GM23248 (cell line): ENCODE results near the gene PDSS2. TPM values are rescaled to one million over a fixed set of nuclear protein-coding genes. Genes with fewer than 3 reads are reported as not detected.

Source experiments
- DNase-seq: peaks from one replicate; pipeline ENCODE4 v3.0.0-alpha.2; 2015
- H2AFZ ChIP-seq: fragments of 200-600 bp; sonication (generic); 2 replicates; pipeline ENCODE4 v1.6.1; 2016; ENCODE audit warnings: antibody characterized with exemption
- H3F3A ChIP-seq: fragments of 200-600 bp; sonication (generic); 2 replicates; pipeline ENCODE4 v1.6.1; 2016; ENCODE audit warnings: mild to moderate bottlenecking, antibody characterized with exemption, mixed run types; ENCODE audit not compliant: insufficient read depth
- H3K27ac ChIP-seq: fragments of 200-600 bp; sonication (generic); 2 replicates; pipeline ENCODE4 v1.5.1; 2016; ENCODE audit warnings: mild to moderate bottlenecking
- H3K27me3 ChIP-seq: fragments of 200-600 bp; sonication (generic); replicated peaks from 2 replicates; pipeline ENCODE4 v1.6.1; 2016; ENCODE audit warnings: mild to moderate bottlenecking; ENCODE audit not compliant: insufficient read depth
- H3K36me3 ChIP-seq: fragments of 200-600 bp; sonication (generic); 2 replicates; pipeline ENCODE4 v1.6.1; 2016; ENCODE audit warnings: low read depth, mild to moderate bottlenecking
- H3K4me1 ChIP-seq: fragments of 200-600 bp; sonication (generic); 2 replicates; pipeline ENCODE4 v1.6.1; 2016; ENCODE audit warnings: mild to moderate bottlenecking; ENCODE audit not compliant: insufficient read depth
- H3K4me2 ChIP-seq: fragments of 200-600 bp; sonication (generic); one replicate; pipeline ENCODE4 v1.6.1; 2016; ENCODE audit warnings: mild to moderate bottlenecking; ENCODE audit not compliant: unreplicated experiment
- H3K4me3 ChIP-seq: fragments of 200-600 bp; sonication (generic); 2 replicates; pipeline ENCODE4 v1.5.1; 2016; ENCODE audit warnings: mild to moderate bottlenecking
- H3K79me2 ChIP-seq: fragments of 200-600 bp; sonication (generic); 2 replicates; pipeline ENCODE4 v1.6.1; 2016; ENCODE audit warnings: mild to moderate bottlenecking; ENCODE audit not compliant: insufficient read depth
- H3K9ac ChIP-seq: fragments of 200-600 bp; sonication (generic); 2 replicates; pipeline ENCODE4 v1.6.1; 2016; ENCODE audit warnings: mild to moderate bottlenecking
- H3K9me2 ChIP-seq: fragments of 200-600 bp; sonication (generic); 2 replicates; pipeline ENCODE4 v1.6.1; 2016; ENCODE audit warnings: mixed run types, mild to moderate bottlenecking, moderate library complexity; ENCODE audit not compliant: insufficient read depth
- H3K9me3 ChIP-seq: fragments of 200-600 bp; sonication (generic); one replicate; pipeline ENCODE4 v1.6.1; 2017; ENCODE audit warnings: low read depth
- H4K20me1 ChIP-seq: fragments of 200-600 bp; sonication (generic); 2 replicates; pipeline ENCODE4 v1.6.0; 2016; ENCODE audit not compliant: insufficient read depth
- EZH2 ChIP-seq: fragments of 200-600 bp; sonication (generic); IDR thresholded peaks from 2 replicates; pipeline ENCODE4 v1.6.1; 2018; ENCODE audit warnings: antibody characterized with exemption, mild to moderate bottlenecking; ENCODE audit not compliant: insufficient read depth, poor library complexity, severe bottlenecking
- EZH2phosphoT487 ChIP-seq: fragments of 200-600 bp; sonication (generic); IDR thresholded peaks from 2 replicates; pipeline ENCODE4 v1.6.1; 2018; ENCODE audit warnings: antibody characterized with exemption, moderate library complexity, mild to moderate bottlenecking, low read depth; ENCODE audit not compliant: insufficient read depth
- WGBS, 2 experiments: methylation state at CpG; one replicate each; pipeline ENCODE4 v1.1.6; 2015 to 2017; ENCODE audit warnings: low lambda C conversion rate in 2 of 2, low coverage in 1 of 2; ENCODE audit errors: missing lambda C conversion rate in 2 of 2; 5-methylcytosine and 5-hydroxymethylcytosine counted together
- in situ Hi-C: fragments of 300-500 bp; cut with MboI; formaldehyde crosslinking; loops from 2 replicates; pipeline ENCODE4 v1.15.0; 2020
- polyA plus RNA-seq: library from polyadenylated mRNA; unstranded; fragments of >200 nt; fragmentation: Nextera tagmentation; extraction: Ambion mirVana; gene quantifications from 2 replicates; pipeline ENCODE4 v1.2.1, GENCODE V29; 2016
- total RNA-seq: library from RNA; depleted of rRNA; stranded (reverse); fragments of >200 nt; shearing (Covaris generic); gene quantifications from 2 replicates; pipeline ENCODE4 v1.2.3, GENCODE V29; 2014

Gene PDSS2
- total and polyA plus RNA-seq, 2 experiments from 2014 or later, result 9.9 to 10.3 TPM

GRCh38 chr6:107344981-107345380, 114.4 kb downstream of the PDSS2 start:
- Histone ChIP-seq H3K9ac (no peak overlapping the region), H3K4me3 (no peak overlapping the region), H2AFZ (no peak overlapping the region), H3K79me2 (no peaks in the 10 kb centered on the region), H3K27me3 (no peaks in the 10 kb centered on the region), H3K4me2 (no peak overlapping the region), H3K9me3 (no peaks in the 10 kb centered on the region), H3K4me1 (no peaks in the 10 kb centered on the region), H3K27ac (no peak overlapping the region), H3K9me2 (no peaks in the 10 kb centered on the region), H4K20me1 (no peaks in the 10 kb centered on the region), H3K36me3 (no peaks in the 10 kb centered on the region), H3F3A (no peaks in the 10 kb centered on the region)
- 95 to 100% methylated on average over 2 of the region's 2 CpGs for WGBS, 2 experiments
- TF ChIP-seq EZH2, result no peak
- no peak for TF ChIP-seq EZH2phosphoT487
- DNase-seq, result no peak
- in situ Hi-C loops, result no loop called here

- no peak overlapping the region for H3K9ac ChIP-seq
- no peak overlapping the region for H3K4me2 ChIP-seq
- H3F3A ChIP-seq, result no peaks in the 10 kb centered on the region
- H3K9me3 ChIP-seq, result no peaks in the 10 kb centered on the region
- no peak for DNase-seq
- TF ChIP-seq EZH2 (no peak), EZH2phosphoT487 (no peak)
- no peaks in the 10 kb centered on the region for H4K20me1 ChIP-seq
- no peak overlapping the region for H2AFZ ChIP-seq
- no peaks in the 10 kb centered on the region for H3K4me1 ChIP-seq
- no peaks in the 10 kb centered on the region for H3K36me3 ChIP-seq
- 45 to 55% methylated on average over 2 of the region's 2 CpGs for WGBS, 2 experiments
- no peak overlapping the region for H3K4me3 ChIP-seq
- no peaks in the 10 kb centered on the region for H3K9me2 ChIP-seq
- in situ Hi-C loops, result no loop called here
- no peak overlapping the region for H3K27ac ChIP-seq
- H3K27me3 ChIP-seq, result no peaks in the 10 kb centered on the region
- H3K79me2 ChIP-seq, result no peaks in the 10 kb centered on the region
These were observed 115.0 kb downstream of the PDSS2 start for GRCh38 chr6:107344383-107344782.

GRCh38 chr6:107342144-107342543, 117.2 kb downstream of the PDSS2 start:
- no peaks in the 10 kb centered on the region for H3K4me1 ChIP-seq
- no peaks in the 10 kb centered on the region for H3K9me2 ChIP-seq
- no peak overlapping the region for H3K9ac ChIP-seq
- H2AFZ ChIP-seq, result no peak overlapping the region
- no peaks in the 10 kb centered on the region for H3K9me3 ChIP-seq
- H3K79me2 ChIP-seq, result no peaks in the 10 kb centered on the region
- H3F3A ChIP-seq, result no peaks in the 10 kb centered on the region; the same call in 1 of the 2 replicates
- no peaks in the 10 kb centered on the region for H3K36me3 ChIP-seq
- no peaks in the 10 kb centered on the region for H4K20me1 ChIP-seq
- H3K27me3 ChIP-seq, result no peaks in the 10 kb centered on the region
- 96 to 100% methylated on average over 2 of the region's 2 CpGs for WGBS, 2 experiments
- no peak overlapping the region for H3K4me3 ChIP-seq
- in situ Hi-C loops, result no loop called here
- H3K27ac ChIP-seq, result no peak overlapping the region
- DNase-seq, result no peak
- H3K4me2 ChIP-seq, result no peak overlapping the region
- TF ChIP-seq EZH2 (no peak), EZH2phosphoT487 (no peak)

- no peak for DNase-seq
These were observed 118.5 kb downstream of the PDSS2 start for GRCh38 chr6:107340881-107341280.

More at GRCh38 chr6:107340881-107341280, 118.5 kb downstream of the PDSS2 start:
- no peak for TF ChIP-seq EZH2phosphoT487
- TF ChIP-seq EZH2, result no peak
- no peak overlapping the region for H3K4me2 ChIP-seq
- WGBS, 2 experiments, result 90 to 100% methylated on average over 1 of the region's 1 CpG
- in situ Hi-C loops, result no loop called here
- H3K4me3 ChIP-seq, result no peak overlapping the region
- no peaks in the 10 kb centered on the region for H3K36me3 ChIP-seq
- no peak overlapping the region for H3K27ac ChIP-seq
- H3K4me1 ChIP-seq, result no peaks in the 10 kb centered on the region; the same call in 1 of the 2 replicates
- H4K20me1 ChIP-seq, result no peaks in the 10 kb centered on the region
- no peak overlapping the region for H2AFZ ChIP-seq
- no peaks in the 10 kb centered on the region for H3K9me2 ChIP-seq
- H3K27me3 ChIP-seq, result no peaks in the 10 kb centered on the region
- no peaks in the 10 kb centered on the region for H3K79me2 ChIP-seq
- H3K9ac ChIP-seq, result no peak overlapping the region
- H3K9me3 ChIP-seq, result no peaks in the 10 kb centered on the region
- H3F3A ChIP-seq, result peaks cover 4% of the 10 kb centered on the region; the same call in 1 of the 2 replicates
